ENCODE measurements around the gene UCHL5.

- no peak for TF ChIP-seq CTCF (IDR thresholded peaks at IDR 0.05)
- no peak for TF ChIP-seq POLR2A (IDR thresholded peaks at IDR 0.05)
- no peak for TF ChIP-seq POLR2AphosphoS5 (IDR thresholded peaks at IDR 0.05)
- no peak for TF ChIP-seq EP300 (IDR thresholded peaks at IDR 0.05)
Observed at GRCh38 chr1:192962901-192963300, 96.3 kb downstream of the UCHL5 start.
